ENCODE measurements around the gene KAZN.

- TF ChIP-seq CTCF (conservative IDR thresholded peaks at IDR 0.05; ENCODE audit: low read length): no peak
- no peak for TF ChIP-seq EZH2phosphoT487 (IDR thresholded peaks at IDR 0.05; ENCODE audit: borderline replicate concordance)
These were observed 88.7 kb downstream of the KAZN start for GRCh38 chr1:14687147-14687546.
